GM19438 (cell line): ENCODE results near the gene CD226.
A peak's percentile ranks its signal among the peaks of the same experiment; 100 is the strongest.
"Not testable (repeated sequence)": the region's sequence is repeated elsewhere in the genome, so short reads cannot be mapped to it uniquely, and the experiment has no call there.

Experiments
- ATAC-seq: cut with Tn5 transposase; IDR thresholded peaks from one replicate; pipeline ENCODE4 v1.9.1; 2021; ENCODE audit warnings: low read depth; ENCODE audit not compliant: unreplicated experiment

The CD226 gene

DNA sequence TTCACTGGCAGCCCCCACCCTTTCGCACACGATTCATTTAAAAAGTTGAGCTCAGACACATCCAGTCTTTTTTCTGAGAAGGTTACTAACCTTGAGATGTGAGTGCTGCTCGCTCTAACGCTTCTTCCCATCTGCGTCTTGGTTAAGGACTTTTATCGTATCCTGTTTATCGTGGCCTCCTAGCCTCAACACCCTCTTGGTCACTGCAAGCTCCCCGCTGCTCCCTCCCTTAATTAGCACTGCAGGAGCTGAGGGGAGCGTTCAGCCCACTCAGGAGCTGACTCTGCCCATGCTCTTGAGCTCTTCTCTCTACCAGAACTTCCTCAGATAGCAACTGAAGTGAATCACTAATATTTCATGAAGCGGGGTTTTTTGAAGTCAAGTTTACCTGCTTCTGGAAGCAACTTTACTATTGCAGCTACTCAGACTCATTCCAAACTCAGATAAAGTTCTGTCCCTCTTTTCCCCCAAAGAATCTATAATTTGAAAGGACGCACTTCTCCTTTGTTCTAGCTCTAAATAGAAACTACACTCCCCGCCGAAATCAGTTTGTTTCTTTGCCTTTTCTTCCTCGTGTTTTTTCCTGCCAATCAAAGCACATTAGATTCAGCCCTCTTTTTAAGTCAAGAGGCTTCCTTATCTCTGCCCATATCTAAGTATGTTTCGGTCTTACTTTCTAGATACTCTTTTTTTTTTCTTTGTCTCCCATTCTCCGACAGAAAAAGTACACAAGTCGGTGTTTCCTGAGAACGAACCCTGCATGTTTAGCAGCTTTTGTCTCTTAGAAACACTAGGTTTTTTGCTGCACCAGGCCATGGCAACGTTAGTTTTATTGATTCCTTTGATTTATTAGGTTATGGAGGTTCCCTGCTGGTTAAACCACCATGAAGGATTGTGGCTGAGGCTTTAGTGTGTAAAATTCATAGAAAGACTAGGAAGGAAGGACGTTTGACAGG lies 9.3 kb upstream of the CD226 start:
- ATAC-seq = no peak

DNA sequence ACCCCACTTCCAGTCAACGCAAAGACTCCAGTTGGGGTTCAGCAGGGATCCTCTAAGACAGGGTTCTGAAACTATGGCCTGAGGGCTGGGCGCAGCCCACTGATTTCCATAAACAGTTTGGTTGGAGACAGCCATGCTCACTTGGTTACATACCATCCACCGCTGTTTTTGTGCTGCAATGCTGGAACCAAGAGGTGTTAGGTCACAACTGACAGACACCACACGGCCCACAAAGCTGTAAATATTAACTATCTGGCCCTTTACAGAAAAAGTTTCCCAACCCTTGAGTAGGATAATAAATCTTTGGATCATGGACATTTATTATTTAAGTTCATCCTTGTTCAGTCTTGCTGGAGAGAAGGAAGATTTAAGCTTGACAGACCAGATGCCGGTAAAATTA lies 8.4 kb upstream of the CD226 start:
- peak; percentile 49 for ATAC-seq

DNA sequence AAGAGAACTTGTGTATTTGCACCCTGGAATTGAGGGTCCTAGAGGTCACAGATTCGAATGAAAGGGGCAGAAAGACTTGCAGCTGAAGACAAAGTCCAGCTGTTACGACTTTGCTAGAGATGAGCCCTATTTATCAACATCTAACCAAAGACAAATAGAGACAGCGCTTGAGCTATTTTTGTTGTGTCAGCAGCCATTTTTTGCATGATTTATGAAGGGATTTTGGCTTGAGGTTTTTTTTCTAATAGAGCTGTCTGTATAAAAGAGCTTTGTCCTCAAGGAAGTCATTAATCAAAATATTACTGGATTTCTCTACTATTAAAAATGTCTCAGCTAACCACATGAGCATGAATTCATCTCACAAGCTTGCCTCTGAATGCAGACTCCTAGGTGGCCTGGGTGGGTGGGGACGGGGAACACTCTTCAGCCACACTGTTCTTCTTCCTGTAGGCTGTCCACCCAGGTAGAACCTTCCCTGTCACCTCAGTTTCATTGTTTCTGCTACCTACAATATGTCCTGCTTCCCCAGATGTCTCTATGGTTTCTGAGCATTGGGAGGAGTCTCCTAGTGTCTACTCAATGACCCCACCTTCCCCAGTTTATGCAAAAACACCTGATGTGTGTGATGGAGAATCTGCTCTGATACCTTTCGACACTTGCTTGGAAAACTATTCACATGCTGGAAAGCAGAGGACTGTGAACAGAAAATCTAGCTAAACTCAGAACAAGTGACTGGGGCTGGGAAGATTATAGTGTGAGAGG lies 7.2 kb upstream of the CD226 start:
- peak; percentile 36 for ATAC-seq

DNA sequence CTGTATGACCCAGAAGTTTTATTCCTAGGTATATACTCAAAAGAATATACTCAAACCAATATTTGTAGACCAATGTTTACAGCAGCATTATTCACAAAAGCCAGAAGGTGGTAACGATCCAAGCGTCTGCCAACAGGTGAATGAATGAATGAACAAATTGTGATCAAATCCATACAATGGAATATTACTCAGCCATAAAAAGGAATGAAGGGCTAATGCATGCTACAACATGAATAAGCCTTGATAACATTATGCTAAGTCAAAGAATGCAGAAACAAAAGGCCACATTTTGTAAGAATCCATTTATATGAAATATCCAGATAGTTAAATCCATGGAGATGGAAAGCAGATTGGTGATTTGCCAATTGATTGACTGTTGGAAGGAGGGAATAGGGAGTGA lies 5.5 kb upstream of the CD226 start:
- ATAC-seq = no peak

DNA sequence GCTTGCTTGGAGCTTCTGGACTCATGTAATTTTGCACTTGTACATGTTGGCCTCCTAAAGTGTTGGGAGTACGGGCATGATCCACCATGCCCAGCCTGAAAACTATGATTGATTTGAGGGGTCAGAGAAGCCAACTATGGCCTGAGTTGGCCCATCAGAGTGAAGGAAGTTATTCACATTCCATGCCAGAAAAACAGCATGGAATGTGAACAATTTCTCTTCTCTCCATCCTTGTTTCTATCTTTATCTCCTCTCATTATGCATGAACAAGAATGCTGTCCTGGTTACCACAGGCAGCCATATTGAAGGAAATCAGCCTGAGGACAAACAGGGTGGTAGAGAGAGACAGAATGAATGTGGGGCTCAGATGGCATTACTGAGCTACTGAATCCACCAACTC lies 3.5 kb upstream of the CD226 start:
- ATAC-seq = no peak

DNA sequence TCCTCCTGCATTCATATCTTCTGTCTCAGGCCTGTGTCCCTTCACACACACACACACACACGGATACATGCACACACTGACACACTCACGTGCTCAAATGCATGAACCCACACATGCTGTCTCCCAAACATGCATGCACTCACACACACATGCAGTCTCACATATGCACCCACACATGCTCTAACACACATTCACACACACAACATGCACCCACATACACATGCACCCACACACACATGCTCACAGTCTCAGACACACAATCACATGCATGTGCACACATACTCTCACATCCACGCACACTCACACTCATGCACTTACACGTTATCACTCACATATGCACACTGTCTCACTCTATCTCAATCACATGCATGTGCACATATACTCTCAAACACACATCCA lies 1.9 kb upstream of the CD226 start:
- no peak for ATAC-seq

DNA sequence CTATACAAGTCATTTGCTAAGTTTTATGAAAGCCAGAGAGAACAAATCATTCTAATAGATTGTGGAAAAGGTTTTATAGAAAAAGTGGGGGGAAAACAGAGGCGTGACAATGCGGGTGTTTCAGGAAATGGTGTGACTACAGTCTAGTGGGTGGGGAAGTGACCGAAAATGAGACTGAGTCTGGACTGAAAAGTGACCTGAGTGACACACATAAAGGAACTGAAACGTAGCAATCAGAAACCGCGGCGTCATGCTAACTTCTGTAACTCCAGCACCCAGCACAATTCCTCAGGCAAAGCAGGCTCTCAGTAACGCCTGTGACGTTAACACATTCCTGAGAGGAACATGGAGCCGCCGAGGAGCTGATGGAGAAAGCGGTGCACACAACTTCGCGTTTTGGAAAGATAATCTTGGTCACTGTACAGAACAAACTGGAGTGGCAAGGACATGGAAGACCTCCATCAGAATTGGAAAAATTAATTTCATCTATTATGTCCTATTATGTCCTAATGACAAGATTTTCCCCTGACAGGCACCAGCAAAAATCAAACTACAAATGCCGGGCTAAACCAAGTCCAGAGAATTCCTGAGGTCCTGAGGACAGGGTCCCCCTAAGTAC lies 1.4 kb upstream of the CD226 start:
- ATAC-seq = peak; percentile 79

DNA sequence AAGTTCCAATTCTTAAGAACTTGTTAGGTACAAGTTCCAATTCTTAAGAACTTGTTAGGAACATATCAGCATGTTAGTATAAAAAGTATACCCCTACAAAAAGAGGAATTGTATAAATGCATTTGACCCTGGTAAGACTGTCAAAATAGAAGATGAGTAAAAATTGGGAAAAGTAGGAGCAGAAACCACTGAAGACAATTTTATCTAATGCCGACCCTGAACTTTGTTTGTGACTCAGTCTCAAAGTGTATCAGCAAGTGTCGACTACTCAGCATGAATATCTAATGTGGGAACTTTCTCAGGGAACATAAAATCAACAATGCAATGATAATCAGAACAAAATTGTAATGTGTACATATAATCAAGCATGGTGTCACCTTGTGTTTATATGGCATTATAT lies 583 bp upstream of the CD226 start:
- no peak for ATAC-seq

DNA sequence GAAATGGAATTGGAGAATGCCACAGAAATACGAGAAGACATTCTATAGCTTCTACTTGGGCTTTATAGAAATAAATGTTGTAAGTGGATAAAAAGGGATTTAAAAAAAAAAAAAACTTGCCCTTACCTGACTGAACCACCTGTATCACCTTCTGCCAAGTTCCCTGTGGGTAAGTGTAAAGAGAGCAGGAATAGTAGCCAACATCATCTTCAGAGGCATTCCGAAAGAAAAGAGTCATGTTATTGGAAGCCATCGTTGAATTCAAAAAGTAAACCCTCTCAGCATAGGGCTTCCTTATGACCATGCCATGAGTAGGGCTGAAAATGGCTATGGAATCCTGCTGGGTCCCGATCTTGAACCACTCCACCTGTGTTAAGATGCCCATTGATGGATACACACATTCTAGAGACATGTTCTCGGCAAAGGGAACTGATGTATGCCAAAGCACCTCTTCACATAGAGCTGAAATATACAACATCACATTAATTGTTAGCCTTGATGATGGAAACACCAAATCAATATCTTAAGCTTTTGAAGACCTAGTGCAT lies 991 bp downstream of the CD226 start:
- no peak for ATAC-seq

DNA sequence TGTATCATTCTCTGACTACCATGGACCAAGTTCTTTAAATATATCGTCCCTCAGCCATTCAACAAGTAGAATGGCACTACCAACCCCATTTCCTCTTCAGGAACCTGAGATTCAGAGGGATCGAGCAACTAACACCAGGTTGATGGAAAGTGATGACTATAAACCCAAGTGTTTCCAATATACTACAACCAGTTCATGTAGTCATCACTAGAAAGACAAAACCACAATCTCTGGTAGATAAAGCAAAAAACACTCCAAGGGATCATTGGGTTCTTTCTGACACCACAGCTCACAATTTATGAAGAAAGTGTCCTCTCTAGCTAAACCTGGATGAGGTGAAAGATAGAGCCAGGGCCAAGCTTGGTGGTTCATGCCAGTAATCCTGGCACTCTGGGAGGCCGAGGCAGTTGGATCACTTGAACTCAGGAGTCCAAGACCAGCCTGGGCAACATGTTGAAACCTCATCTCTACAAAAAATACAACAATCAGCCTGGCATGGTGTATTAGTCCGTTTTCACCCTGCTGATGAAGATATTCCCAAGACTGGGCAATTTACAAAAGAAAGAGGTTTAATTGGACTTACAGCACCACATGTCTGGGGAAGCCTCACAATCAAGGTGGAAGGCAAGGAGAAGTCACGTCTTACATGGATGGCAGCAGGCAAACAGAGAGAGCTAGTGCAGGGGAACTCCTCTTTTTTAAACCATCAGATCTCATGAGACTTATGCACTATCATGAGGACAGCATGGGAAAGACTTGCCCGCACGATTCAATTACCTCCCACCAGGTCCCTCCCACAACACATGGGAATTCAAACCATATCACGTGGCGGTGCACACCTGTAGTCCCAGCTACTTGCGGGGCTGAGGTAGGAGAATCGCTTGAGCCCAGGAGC lies 2.2 kb downstream of the CD226 start:
- ATAC-seq = no peak

DNA sequence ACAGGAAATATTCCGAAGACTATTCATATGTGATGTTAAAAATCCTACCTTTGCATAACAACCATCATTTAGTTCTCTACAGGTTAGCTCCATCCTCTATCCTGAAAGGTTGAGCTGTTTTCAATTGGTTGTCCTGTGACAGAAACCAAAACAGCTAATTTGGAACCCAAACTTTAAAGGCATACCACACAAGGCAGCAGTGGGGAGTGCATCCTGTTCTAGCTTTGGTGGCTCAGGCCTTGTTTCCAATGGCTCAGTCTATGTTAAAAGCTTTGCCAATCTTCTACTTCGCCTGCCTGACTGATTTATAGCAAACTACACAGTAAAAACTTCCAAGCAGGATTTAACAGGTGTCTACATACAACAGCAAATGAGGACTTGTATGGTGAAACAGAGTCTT lies 3.2 kb downstream of the CD226 start:
- no peak for ATAC-seq

DNA sequence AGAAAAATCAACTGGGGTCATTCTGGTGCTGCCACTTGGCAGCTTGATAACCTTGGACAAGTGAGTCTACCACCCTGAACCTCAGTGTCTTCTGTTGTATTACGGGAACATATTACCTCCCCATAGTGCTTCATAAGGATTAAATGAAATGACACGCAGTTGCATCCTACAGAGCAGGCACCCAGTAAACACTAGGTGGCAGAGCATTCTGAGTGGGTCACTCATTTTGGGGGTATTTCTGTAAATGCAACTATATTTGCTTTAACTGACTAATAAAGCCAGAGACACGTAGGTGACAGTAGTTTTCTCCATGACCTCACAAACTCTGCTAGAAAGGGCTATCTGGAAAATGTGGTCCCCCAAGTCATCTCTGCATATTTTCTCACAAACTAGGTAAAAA lies 4.7 kb downstream of the CD226 start:
- ATAC-seq = no peak

DNA sequence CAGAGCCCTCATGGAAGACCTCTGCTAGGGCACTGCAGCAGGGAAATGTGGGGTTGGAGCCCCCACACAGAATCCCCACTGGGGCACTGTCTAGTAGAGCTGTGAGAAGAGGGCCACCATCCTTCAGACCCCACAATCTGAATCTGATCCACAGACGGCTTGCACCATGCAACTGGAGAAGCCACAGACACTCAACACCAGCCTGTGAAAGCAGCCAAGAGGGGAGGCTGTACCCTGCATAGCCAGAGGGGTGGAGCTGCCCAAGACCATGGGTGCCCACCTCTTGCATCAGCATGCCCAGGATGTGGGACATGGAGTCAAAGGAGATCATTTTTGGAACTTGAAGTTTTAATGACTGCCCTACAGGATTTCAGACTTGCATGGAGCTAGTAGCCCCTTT lies 6.5 kb downstream of the CD226 start:
- no peak for ATAC-seq

DNA sequence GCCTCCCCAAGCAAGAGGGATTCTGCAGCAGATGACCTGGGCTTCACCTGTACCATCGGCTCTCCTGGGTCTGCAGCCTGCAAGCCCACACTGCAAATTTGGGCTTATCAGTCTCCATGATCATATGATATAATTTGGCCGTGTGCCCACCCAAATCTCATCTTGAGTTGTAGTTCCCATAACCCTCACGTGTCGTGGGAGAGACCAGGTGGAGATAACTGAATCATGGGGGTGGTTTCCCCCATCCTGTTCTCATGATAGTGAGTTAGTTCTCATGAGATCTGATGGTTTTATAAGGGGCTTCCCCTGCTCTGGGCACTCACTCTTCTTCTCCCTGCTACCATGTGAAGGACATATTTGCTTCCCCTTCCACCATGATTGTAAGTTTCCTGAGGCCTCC lies 7.9 kb downstream of the CD226 start:
- not testable (repeated sequence) for ATAC-seq

DNA sequence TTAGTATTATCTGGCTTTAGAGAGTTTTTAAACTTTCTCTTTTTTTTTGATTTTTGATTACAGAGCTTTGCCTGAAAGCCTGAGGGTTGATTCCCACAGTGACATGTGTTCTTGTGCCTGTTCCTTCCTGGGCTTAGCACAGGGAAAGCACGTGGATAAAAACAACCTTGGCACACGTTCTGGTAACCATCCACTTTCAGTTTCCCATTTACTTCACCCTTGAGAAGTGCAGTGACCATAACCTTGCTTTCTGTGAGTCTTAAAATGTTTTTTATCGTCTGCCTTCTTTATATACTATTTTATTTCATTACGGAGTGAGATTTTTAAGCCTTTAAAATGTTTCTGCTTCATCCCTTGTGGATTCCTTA lies 11.5 kb downstream of the CD226 start:
- ATAC-seq = no peak

DNA sequence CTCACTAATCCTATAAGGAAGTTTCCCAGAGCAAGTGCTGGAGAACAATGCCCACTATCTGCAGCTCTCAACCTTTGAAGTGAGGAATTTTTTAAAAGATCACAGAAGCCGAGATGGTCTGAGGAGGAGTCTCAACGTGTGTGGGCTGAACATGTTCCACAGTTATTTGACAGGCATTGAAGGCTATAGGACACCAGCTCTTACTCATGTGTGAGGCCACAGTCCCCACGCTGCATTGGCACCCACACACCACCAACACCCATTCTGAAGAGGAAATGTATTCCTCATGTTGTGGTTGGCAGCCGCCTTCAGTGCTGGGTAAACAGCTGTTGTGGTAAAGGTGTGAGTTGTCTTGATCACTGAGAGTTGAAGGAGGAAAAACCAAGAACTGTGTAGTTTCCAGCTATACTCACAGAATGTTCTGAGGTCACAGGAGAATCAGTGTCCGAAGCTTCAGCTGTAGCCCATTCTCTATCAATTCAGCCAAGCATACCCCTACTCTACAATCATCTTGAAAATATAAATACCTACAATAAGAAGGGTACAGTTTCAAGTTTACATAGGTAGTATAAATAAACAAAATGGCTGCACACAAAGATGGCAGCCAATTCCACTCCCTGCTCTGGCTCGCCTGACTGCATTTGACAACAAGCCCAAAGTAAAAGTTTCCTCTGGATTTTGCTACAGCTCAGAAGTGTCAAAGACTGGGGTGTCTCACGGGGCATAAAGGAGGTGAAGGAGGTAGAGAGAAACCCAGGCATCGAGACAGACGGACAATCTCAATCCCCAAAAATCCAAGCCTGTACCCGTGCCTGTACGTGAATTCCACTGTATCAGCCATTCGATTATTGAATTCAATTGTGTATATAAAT lies 12.1 kb downstream of the CD226 start:
- ATAC-seq = peak; percentile 76

DNA sequence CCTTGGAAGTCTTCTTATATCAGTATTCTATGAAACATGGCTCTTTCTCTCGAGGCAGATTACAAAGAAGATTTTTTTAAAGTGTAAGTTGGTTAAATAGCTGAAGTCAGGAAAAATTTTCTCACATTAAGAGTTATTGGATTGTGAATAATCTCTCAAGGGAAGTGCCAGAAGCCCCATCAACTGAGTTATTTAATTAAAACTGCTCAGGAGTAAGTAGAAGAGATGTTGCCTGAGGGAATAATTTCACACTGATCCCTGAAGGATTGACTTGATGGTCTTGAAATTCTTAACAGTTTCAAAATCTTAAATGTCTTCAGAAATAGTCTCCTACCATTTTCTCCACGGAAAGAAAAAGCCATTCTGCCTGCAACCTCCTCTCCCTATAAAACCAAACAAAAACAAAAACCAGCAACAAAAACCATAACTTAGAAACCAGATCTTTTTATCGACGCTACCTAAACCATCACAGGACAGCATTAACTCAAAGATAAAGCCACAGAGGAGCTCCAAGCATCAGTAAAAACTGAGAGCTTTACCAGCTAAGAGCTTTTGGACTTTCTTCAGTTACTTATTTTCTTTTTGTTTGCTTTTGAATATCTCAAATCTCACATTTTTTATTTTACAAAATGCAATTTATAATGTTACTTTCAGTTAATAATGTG lies 12.9 kb downstream of the CD226 start:
- no peak for ATAC-seq

DNA sequence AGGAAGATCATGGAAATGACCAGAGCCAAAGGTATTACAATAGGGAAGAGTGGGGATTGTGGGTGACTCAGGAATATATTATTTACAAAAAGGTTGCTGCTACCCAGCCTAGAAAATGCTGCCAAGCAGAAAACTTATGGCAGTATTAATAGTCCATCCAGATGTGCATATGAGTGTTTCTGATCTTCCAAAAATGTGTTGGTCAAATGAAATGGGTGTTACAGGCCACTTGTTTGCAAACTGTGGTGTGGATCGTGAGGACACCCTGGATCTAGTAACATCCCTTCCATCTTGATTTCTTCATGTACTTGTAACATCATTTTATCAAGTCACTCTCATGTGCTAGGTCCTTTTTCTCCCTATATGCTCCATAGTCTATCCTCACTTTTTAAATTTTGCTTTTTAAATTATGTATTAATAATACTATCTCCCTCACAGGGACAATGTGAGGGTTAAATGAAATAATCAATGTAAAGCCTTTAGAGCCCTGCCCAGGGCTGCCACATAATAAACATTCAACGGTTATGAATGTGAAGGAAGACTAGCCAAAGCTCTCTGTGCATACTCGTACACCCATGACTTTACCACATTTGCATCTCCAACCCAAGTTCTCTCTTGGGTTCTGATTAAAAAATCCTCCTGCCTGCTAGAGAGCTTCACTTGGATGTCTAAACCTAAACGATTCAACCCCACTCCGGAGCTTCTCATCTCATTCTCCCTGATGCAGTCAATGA lies 18.5 kb downstream of the CD226 start:
- no peak for ATAC-seq
